K562 (cell line): ENCODE results near the gene SNCA. TPM values are rescaled to one million over a fixed set of nuclear protein-coding genes. Genes with fewer than 3 reads are reported as not detected.
A peak's percentile ranks its signal among the peaks of the same experiment; 100 is the strongest.

Source experiments
- ATAC-seq: fragments of 200-7000 bp; cut with Tn5 transposase; 3 replicates; pipeline ENCODE4 v1.9.1; 2020; ENCODE audit warnings: moderate library complexity
- BruUV-seq: library from RNA; stranded (reverse); fragments of 400-500 nt; replicated peaks from 2 replicates; lab custom pipeline; 2021; lab: Mats Ljungman, UMichigan
- CTCF ChIA-PET: fragments of 300-600 bp; formaldehyde crosslinking; extraction: SDS; loops from one replicate; lab custom pipeline; 2021; ENCODE audit warnings: low intra/inter-chr PET ratio; lab: Yijun Ruan, JAX
- POLR2A ChIA-PET: fragments of 300-600, 350-650 bp; sonication (Branson Sonifier 250); formaldehyde crosslinking; extraction: SDS; loops from one replicate; lab custom pipeline; 2021; ENCODE audit warnings: antibody characterized with exemption, inconsistent platforms; lab: Yijun Ruan, JAX
- DNase-seq, 4 experiments: peaks; one replicate each; pipeline versions ENCODE4 v3.0.0 to v3.0.0-alpha.2; 2011 to 2018; ENCODE audit warnings: low spot score in 3 of 4, mixed read lengths in 3 of 4; ENCODE audit errors: extremely low read depth in 1 of 4
- FAIRE-seq: peaks from 2 replicates; lab custom pipeline; 2011; peaks lifted over from hg19 to GRCh38; lab: Jason Lieb, UNC
- H2AFZ ChIP-seq: 2 replicates; pipeline ENCODE4 v1.6.0; 2011; ENCODE audit warnings: low read depth, low read length, control low read depth, inconsistent platforms
- H3K27ac ChIP-seq: fragments of 200-600 bp; 3 replicates; pipeline ENCODE4 v1.8.0; 2011; ENCODE audit warnings: low read depth, mild to moderate bottlenecking, control low read depth, inconsistent platforms, low read length, moderate library complexity, mixed read lengths; ENCODE audit errors: extremely low read depth
- H3K27me3 ChIP-seq, 2 experiments: fragments of 300-600 bp in 1 of 2; 2 replicates in 1 of 2; 3 replicates in 1 of 2; pipeline versions ENCODE4 v1.6.0 to v1.8.0; 2011; ENCODE audit warnings: inconsistent platforms in 2 of 2, low read length in 2 of 2, mild to moderate bottlenecking in 1 of 2, mixed read lengths in 1 of 2, moderate library complexity in 1 of 2; ENCODE audit not compliant: control insufficient read depth in 2 of 2, insufficient read depth in 2 of 2
- H3K36me3 ChIP-seq: fragments of 300-600 bp; 3 replicates; pipeline ENCODE4 v1.8.0; 2011; ENCODE audit warnings: mild to moderate bottlenecking, low read length, inconsistent platforms; ENCODE audit not compliant: control insufficient read depth, insufficient read depth
- H3K4me1 ChIP-seq, 2 experiments: fragments of 200-600 bp in 1 of 2; replicated peaks in 1 of 2; 2 replicates in 1 of 2; 3 replicates in 1 of 2; pipeline versions ENCODE4 v1.5.1 to v1.8.0; 2011; ENCODE audit warnings: inconsistent platforms in 2 of 2, low read length in 2 of 2, mild to moderate bottlenecking in 1 of 2, mixed read lengths in 1 of 2, moderate library complexity in 1 of 2; ENCODE audit not compliant: control insufficient read depth in 2 of 2, insufficient read depth in 2 of 2
- H3K4me2 ChIP-seq: 2 replicates; pipeline ENCODE4 v1.6.1; 2011; ENCODE audit warnings: low read length, control low read depth, inconsistent platforms, mixed read lengths; ENCODE audit not compliant: insufficient read depth
- H3K4me3 ChIP-seq: fragments of 200-600 bp; sonication (generic), shearing (Covaris generic); 2 replicates; pipeline ENCODE4 v1.5.1; 2016; ENCODE audit warnings: control low read depth, inconsistent platforms
- H3K79me2 ChIP-seq: fragments of 200-600 bp; 3 replicates; pipeline ENCODE4 v1.8.0; 2011; ENCODE audit warnings: low read length, inconsistent platforms; ENCODE audit not compliant: control insufficient read depth, insufficient read depth
- H3K9ac ChIP-seq, 2 experiments: 2 replicates each; pipeline versions ENCODE4 v1.6.0 to v1.6.1; 2011; ENCODE audit warnings: low read depth in 2 of 2, low read length in 2 of 2, control low read depth in 1 of 2, inconsistent platforms in 1 of 2, mild to moderate bottlenecking in 1 of 2, mixed read lengths in 1 of 2; ENCODE audit not compliant: insufficient read depth in 1 of 2
- H3K9me1 ChIP-seq: one replicate; pipeline ENCODE4 v1.6.0; 2011; ENCODE audit warnings: inconsistent platforms, mild to moderate bottlenecking, low read length, moderate library complexity; ENCODE audit not compliant: control insufficient read depth, insufficient read depth
- H3K9me3 ChIP-seq: replicated peaks from 2 replicates; pipeline ENCODE4 v1.5.1; 2011; ENCODE audit warnings: low read depth, low read length, inconsistent platforms; ENCODE audit not compliant: control insufficient read depth, insufficient read depth
- H4K20me1 ChIP-seq: replicated peaks from 2 replicates; pipeline ENCODE4 v1.6.1; 2011; ENCODE audit warnings: low read length, inconsistent platforms, mixed read lengths; ENCODE audit not compliant: control insufficient read depth, insufficient read depth
- SIN3A ChIP-seq, 2 experiments: fragments of 150-350 bp in 1 of 2; IDR thresholded peaks; 2 replicates each; pipeline ENCODE4 v1.6.1; 2011 to 2016; ENCODE audit warnings: borderline replicate concordance in 2 of 2, low read depth in 2 of 2, low read length in 2 of 2, mild to moderate bottlenecking in 2 of 2, moderate library complexity in 2 of 2; ENCODE audit not compliant: control insufficient read depth in 1 of 2
- SPI1 ChIP-seq: IDR thresholded peaks from 2 replicates; pipeline ENCODE4 v1.6.1; 2011; ENCODE audit warnings: low read depth, low read length, control low read depth, borderline replicate concordance
- TAF15 ChIP-seq: fragments of 200-400 bp; formaldehyde crosslinking; IDR thresholded peaks from 2 replicates; pipeline ENCODE4 v1.6.1; 2017; ENCODE audit warnings: mild to moderate bottlenecking, low read depth, low read length, moderate library complexity
- WGBS: fragments of 100-300 bp; shearing (Covaris generic); methylation state at CpG from one replicate; pipeline ENCODE4 v1.1.6; 2016; ENCODE audit warnings: low coverage, mixed read lengths; ENCODE audit not compliant: insufficient coverage; ENCODE audit errors: missing lambda C conversion rate; 5-methylcytosine and 5-hydroxymethylcytosine counted together
- in situ Hi-C: fragments of 300-500 bp; cut with MboI; formaldehyde crosslinking; loops from 4 replicates; pipeline ENCODE4 v1.15.0; 2018; ENCODE audit warnings: inconsistent platforms, mixed read lengths
- intact Hi-C: fragments of 100-400 bp; cut with micrococcal nuclease; formaldehyde crosslinking; loops from 2 replicates; pipeline ENCODE4 v1.14.2; 2022
- polyA plus RNA-seq, 8 experiments: library from polyadenylated mRNA; depleted of rRNA in 4 of 8; stranded (reverse) in 5 of 8; unstranded in 3 of 8; fragments of >200 nt; fragmentation: Nextera tagmentation in 2 of 8; fragmentation: Illumina TruSeq in 1 of 8; extraction: Ambion mirVana in 2 of 8; extraction: Trizol in 1 of 8; gene quantifications; 2 replicates each; pipeline versions ENCODE4 v1.2.1 to v1.2.3, GENCODE V29; 2011 to 2014; ENCODE audit warnings: inconsistent platforms in 1 of 8, missing spikeins in 1 of 8
- total RNA-seq, 7 experiments: library from RNA; depleted of rRNA in 6 of 7; stranded (reverse); fragments of >200 nt in 6 of 7; fragmentation: Illumina TruSeq in 2 of 7; extraction: Trizol in 2 of 7; gene quantifications; 2 replicates each; pipeline versions ENCODE4 v1.2.1 to v1.2.3, GENCODE V29; 2011 to 2021; ENCODE audit warnings: low replicate concordance in 1 of 7

Gene SNCA
- total and polyA plus RNA-seq, 9 of the 15 experiments (the other 6 are each of a cell fraction or from before 2014, with no cell fraction given), result 1.7 to 12.6 (median 3.6) TPM

DNA sequence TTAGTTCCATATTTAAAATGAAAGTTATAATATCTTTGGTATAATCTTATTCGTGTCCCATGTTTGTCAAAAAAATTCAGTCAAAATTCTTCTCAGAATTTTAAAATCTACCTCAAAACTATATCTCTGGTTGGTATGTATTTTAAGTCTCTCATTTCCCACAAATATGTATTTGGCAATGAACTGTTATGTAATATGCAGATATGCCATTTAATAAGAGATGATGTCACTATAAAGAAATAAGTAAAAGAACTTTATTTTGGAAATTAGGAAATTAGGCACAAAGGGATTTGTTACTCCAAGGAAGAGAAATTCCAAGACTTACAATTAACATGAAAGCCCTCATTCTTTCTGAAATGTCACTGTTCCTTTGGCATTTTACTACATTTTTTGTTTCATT, 15.3 kb downstream of the SNCA start:
- FAIRE-seq (no peak), DNase-seq (no peak), ATAC-seq (no peak)
- ChIA-PET POLR2A (no interaction called here), CTCF (no interaction called here)
- in situ Hi-C loops, result no loop called here
- H3K27me3 ChIP-seq, result no peaks in the 10 kb centered on the region
- no peak overlapping the region for H3K4me3 ChIP-seq
- intact Hi-C loops, result no loop called here
- no peaks in the 10 kb centered on the region for H3K9me3 ChIP-seq
- no peak overlapping the region for H3K4me2 ChIP-seq
- no peaks in the 10 kb centered on the region for H3K4me1 ChIP-seq
- WGBS, result 20% methylated on average over 1 of the region's 1 CpG
- H3K79me2 ChIP-seq, result no peaks in the 10 kb centered on the region
- H3K36me3 ChIP-seq, result no peaks in the 10 kb centered on the region
- no peaks in the 10 kb centered on the region for H4K20me1 ChIP-seq
- no peak overlapping the region for H3K27ac ChIP-seq
- H3K9me1 ChIP-seq, result no peaks in the 10 kb centered on the region
- no TSS peak for BruUV-seq
- H2AFZ ChIP-seq, result no peak overlapping the region
- no peak overlapping the region for H3K9ac ChIP-seq
- TF ChIP-seq SIN3A (IDR thresholded peaks at IDR 0.05; ENCODE audit: borderline replicate concordance in 2 of 2, control insufficient read depth in 1 of 2, low read depth in 2 of 2, low read length in 2 of 2) (no peak), SPI1 (no peak)

GRCh38 chr4:89820010-89820409, 17.0 kb downstream of the SNCA start:
- ChIA-PET CTCF (interaction anchor here (0.5 kb wide), 1 partner anchor 19 kb away, joined by 3 read pairs; no protein-coding TSS in a partner anchor), POLR2A (no interaction called here)
- H3K9me3 ChIP-seq, result no peaks in the 10 kb centered on the region
- no peak overlapping the region for H2AFZ ChIP-seq
- H3K4me2 ChIP-seq, result no peak overlapping the region
- no peaks in the 10 kb centered on the region for H3K36me3 ChIP-seq
- no peak for TF ChIP-seq TAF15
- TF ChIP-seq SPI1, result 0 out of 2 replicates have a peak, but pooled peaks have one; percentile 21
- in situ Hi-C loops (no loop called here), intact Hi-C loops (no loop called here)
- BruUV-seq, result no TSS peak
- no peaks in the 10 kb centered on the region for H4K20me1 ChIP-seq
- H3K9me1 ChIP-seq, result no peaks in the 10 kb centered on the region
- FAIRE-seq (no peak), DNase-seq (no peak), ATAC-seq (no peak)
- no peaks in the 10 kb centered on the region for H3K4me1 ChIP-seq
- H3K27ac ChIP-seq, result no peak overlapping the region
- H3K27me3 ChIP-seq, result no peaks in the 10 kb centered on the region
- no peaks in the 10 kb centered on the region for H3K79me2 ChIP-seq
- 13% methylated on average over 3 of the region's 3 CpGs for WGBS
- no peak overlapping the region for H3K9ac ChIP-seq
- no peak overlapping the region for H3K4me3 ChIP-seq
